Measurements from ENCODE around the gene DOCK8. TPM values are rescaled to one million over a fixed set of nuclear protein-coding genes. Genes with fewer than 3 reads are reported as not detected.
"Not testable (repeated sequence)": the region's sequence is repeated elsewhere in the genome, so short reads cannot be mapped to it uniquely, and the experiment has no call there.

Gene DOCK8
- total RNA-seq, 2 donors from 2014 or later = 5.9 to 10.9 TPM

DNA sequence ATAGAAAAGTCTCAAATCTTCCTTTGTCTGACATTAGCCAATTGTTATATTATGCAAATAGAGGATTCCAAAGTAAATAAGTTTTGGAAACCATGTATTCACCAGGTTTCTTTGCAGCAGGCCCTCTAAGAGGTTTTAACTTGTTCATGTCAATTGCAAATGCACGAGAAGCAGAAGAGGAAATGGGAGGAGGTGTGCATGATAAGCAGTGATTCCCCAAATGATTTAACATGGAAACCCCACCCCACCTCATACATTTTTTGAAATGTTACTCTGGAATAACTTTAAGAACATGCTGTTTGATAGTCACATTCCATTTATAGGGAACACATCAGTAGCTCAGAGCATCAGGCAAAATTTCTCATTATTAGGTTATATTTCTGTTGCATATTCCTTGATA, 190.7 kb downstream of the DOCK8 start:
- Histone ChIP-seq H3K27ac (no peak overlapping the region), H3K36me3 (replicated peaks in 1 of 2; ENCODE audit: insufficient read depth in 1 of 2, low read depth in 2 of 2) (no peaks in the 10 kb centered on the region), H3K27me3 (no peaks in the 10 kb centered on the region), H3K9me3 (no peaks in the 10 kb centered on the region), H3K4me3 (no peak overlapping the region), H3K4me1 (no peaks in the 10 kb centered on the region)
- WGBS, 2 donors = 72 to 96% methylated on average over 1 of the region's 1 CpG
- ATAC-seq (no peak), DNase-seq (no peak)
- TF ChIP-seq, protein P1, sequence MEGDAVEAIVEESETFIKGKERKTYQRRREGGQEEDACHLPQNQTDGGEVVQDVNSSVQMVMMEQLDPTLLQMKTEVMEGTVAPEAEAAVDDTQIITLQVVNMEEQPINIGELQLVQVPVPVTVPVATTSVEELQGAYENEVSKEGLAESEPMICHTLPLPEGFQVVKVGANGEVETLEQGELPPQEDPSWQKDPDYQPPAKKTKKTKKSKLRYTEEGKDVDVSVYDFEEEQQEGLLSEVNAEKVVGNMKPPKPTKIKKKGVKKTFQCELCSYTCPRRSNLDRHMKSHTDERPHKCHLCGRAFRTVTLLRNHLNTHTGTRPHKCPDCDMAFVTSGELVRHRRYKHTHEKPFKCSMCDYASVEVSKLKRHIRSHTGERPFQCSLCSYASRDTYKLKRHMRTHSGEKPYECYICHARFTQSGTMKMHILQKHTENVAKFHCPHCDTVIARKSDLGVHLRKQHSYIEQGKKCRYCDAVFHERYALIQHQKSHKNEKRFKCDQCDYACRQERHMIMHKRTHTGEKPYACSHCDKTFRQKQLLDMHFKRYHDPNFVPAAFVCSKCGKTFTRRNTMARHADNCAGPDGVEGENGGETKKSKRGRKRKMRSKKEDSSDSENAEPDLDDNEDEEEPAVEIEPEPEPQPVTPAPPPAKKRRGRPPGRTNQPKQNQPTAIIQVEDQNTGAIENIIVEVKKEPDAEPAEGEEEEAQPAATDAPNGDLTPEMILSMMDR (IDR thresholded peaks at IDR 0.05) = no peak
- no peak for TF ChIP-seq POLR2A (IDR thresholded peaks at IDR 0.05)
- intact Hi-C loops (cut with DNase I) = no loop called here

GRCh38 chr9:406886-407654, 192.4 kb downstream of the DOCK8 start:
- no peaks in the 10 kb centered on the region for H3K4me1 ChIP-seq
- no peak overlapping the region for H3K27ac ChIP-seq
- ATAC-seq (no peak), DNase-seq (no peak)
- no peaks in the 10 kb centered on the region for H3K9me3 ChIP-seq
- H3K4me3 ChIP-seq = no peak overlapping the region
- 93 to 94% methylated on average over 7 of the region's 7 CpGs for WGBS, 2 donors
- no peak for TF ChIP-seq POLR2A (IDR thresholded peaks at IDR 0.05)
- TF ChIP-seq, protein P1 (IDR thresholded peaks at IDR 0.05) = peak in 1 of 7 experiments; percentile 28
- no peaks in the 10 kb centered on the region for H3K36me3 ChIP-seq (replicated peaks in 1 of 2; ENCODE audit: insufficient read depth in 1 of 2, low read depth in 2 of 2)
- intact Hi-C loops (cut with DNase I) = no loop called here
- H3K27me3 ChIP-seq = no peaks in the 10 kb centered on the region

GRCh38 chr9:409655-410054, 195.0 kb downstream of the DOCK8 start:
- DNase-seq; H3K27ac ChIP-seq; H3K27me3 ChIP-seq; H3K4me3 ChIP-seq; ATAC-seq; H3K4me1 ChIP-seq; H3K36me3 ChIP-seq (replicated peaks in 1 of 2; ENCODE audit: insufficient read depth in 1 of 2, low read depth in 2 of 2); H3K9me3 ChIP-seq; intact Hi-C loops (cut with DNase I): not testable (repeated sequence)
- 88 to 94% methylated on average over 7 of the region's 7 CpGs for WGBS, 2 donors

GRCh38 chr9:414595-414994, 199.9 kb downstream of the DOCK8 start:
- ATAC-seq = peak; percentile 47
- no peak overlapping the region for H3K4me3 ChIP-seq
- H3K9me3 ChIP-seq = no peaks in the 10 kb centered on the region
- TF ChIP-seq, protein P1 (IDR thresholded peaks at IDR 0.05) = no peak
- DNase-seq = peak; percentile 17 to 59 (median 33)
- WGBS, 2 donors = 33 to 35% methylated on average over 5 of the region's 5 CpGs
- no peaks in the 10 kb centered on the region for H3K27me3 ChIP-seq
- peaks cover 9% of the 10 kb centered on the region for H3K4me1 ChIP-seq
- H3K36me3 ChIP-seq (replicated peaks in 1 of 2; ENCODE audit: insufficient read depth in 1 of 2, low read depth in 2 of 2) = no peaks in the 10 kb centered on the region
- no peak overlapping the region for H3K27ac ChIP-seq
- intact Hi-C loops (cut with DNase I) = no loop called here

DNA sequence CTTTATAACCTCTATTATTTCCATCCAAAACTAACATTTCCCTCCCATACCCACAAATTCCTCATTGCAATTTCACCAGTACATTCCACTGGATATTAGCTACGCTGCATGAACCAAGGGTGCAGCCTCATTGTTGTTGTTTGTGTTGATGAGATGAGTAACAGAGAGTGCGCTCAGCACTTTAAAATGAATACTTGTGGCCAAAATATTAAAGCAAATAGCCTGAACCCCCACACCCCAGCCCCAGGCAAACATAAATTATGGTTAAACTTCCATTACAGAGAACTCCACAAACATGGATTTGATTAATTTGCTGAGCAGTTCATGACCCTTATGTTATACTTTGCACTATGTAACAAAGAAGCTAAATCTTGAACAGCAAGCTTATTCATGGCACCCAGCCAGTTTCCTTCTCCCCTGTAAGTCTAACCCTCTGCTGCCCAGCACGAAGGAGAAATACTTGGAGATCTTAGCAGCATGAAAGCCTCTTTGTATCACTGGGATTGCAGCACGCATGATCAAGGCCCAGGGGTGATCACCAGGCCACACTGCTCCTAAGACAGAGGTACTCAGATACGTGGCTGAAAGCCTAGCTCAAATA, 205.0 kb downstream of the DOCK8 start:
- WGBS, 2 donors = 77 to 90% methylated on average over 5 of the region's 5 CpGs
- H3K4me3 ChIP-seq = no peak overlapping the region

More for the DNA sequence above, 205.0 kb downstream of the DOCK8 start:
- ATAC-seq (no peak), DNase-seq (no peak)
- TF ChIP-seq POLR2A (IDR thresholded peaks at IDR 0.05) = no peak
- TF ChIP-seq, protein P1 (IDR thresholded peaks at IDR 0.05) = no peak
- intact Hi-C loops (cut with DNase I) = no loop called here
- Histone ChIP-seq H3K36me3 (replicated peaks in 1 of 2; ENCODE audit: insufficient read depth in 1 of 2, low read depth in 2 of 2) (no peaks in the 10 kb centered on the region), H3K4me1 (peaks cover 3% of the 10 kb centered on the region), H3K9me3 (no peaks in the 10 kb centered on the region), H3K27ac (no peak overlapping the region), H3K27me3 (no peaks in the 10 kb centered on the region)
